Measurements from ENCODE around the gene B4GALT3.

Gene B4GALT3

DNA sequence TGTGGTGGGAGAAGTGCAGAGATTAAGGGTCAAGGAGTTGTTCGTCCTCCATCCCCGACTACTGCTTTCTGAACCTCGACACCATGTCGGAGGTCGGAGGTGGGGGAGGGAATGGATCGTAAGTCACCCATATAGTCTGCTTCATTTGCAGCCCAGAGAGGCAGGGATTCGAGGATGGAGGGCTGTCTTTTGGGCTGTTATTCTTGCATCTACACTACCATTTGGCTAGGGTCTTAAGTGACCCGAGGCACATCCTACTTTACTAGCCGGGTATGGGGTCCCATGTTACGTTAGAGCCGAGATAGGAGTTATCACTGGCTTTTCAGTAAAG is 17.4 kb downstream of the B4GALT3 start:
- no peak for DNase-seq

DNA sequence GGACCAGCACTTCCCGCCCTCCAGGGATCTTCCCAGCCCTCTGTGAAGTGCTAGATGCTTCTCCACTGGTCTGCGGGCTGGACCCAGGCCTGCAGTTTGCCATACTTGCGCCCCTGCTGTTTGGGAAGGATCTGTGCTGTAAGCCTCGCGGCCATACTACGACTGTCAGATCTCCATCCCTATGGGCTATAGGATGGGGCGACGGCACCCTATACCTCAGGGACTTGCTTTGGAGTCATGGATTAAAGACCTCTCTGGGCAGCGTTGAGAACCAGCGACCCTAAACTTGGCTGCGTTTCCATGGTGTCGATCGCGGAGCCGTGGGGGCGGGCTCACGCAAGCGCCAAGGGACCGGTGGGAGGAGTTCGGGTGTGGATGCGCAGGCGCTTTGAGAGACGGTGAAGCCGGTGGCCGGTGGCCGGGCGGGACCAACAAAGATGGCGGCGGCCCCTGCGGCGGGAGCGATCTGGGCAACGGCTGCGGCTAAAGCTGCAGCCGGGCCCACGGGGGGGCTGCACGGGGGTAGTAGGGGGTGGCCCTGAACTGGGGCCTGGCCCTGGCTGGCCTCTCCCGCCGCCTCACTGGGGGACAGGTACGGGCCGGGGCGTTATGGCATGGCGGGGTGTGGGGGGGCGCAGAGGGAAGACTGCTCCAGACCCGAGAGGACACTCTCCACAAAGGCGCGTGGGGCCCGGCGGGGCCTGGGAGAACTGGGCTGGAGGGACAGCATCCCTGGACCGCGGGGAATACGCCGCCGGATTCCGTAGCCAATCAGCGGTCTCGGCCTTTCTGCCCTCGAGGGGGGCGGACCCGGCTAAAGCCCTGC is 18.0 kb downstream of the B4GALT3 start, which contains the start of gene USP21:
Gene USP21 (plus strand): TSS at position 414 of the 826 bp plus-strand sequence. CDS start 1,141 bp downstream, outside the sequence.
- peak; percentile 90 for DNase-seq

DNA sequence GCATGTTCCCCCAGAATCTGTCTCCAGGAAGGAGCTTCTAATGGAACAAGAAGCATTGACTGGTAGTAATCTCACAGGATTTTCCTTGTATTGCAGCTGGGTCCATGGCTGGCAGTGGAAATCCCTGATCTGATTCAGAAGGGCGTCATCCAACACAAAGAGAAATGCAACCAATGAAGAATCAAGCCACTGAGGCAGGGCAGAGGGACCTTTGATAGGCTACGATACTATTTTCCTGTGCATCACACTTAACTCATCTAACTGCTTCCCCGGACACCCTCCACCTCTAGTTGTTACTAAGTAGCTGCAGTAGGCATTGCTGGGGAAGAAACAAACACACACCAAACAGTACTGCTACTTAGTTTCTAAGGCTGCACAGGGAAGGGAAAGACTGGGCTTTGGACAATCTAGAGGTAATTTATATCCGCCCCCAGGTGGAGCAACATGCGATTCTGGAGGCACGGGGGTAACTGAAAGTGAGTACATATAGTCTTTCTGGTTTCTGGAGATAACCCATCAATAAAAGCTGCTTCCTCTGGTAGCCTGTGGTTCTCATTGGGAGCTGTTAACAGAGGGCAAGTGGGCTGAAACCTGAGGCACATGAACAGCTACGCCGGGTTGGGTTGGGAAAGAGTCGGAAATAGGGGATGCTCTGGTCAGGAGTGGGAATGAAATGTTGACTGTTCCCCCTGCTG is 18.8 kb downstream of the B4GALT3 start:
- DNase-seq = no peak

DNA sequence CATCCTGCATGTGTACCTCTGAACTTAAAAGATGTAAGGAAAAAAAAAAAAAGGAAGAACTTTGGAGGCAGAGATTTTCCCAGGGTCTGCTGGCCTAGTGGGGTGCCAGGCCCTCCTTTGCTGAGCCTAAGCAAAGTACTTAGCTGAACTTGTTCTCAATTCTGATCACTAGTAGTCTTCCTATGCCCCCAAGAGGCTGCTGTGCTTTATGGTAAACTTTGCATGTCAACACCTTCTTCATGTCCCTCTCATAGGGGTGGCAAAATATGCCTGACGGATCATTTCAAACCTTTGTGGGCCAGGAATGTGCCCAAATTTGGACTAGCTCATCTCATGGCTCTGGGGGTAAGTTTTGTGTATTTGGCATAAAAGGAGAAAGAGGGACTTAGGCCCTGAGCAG is 19.4 kb downstream of the B4GALT3 start:
- DNase-seq = no peak

DNA sequence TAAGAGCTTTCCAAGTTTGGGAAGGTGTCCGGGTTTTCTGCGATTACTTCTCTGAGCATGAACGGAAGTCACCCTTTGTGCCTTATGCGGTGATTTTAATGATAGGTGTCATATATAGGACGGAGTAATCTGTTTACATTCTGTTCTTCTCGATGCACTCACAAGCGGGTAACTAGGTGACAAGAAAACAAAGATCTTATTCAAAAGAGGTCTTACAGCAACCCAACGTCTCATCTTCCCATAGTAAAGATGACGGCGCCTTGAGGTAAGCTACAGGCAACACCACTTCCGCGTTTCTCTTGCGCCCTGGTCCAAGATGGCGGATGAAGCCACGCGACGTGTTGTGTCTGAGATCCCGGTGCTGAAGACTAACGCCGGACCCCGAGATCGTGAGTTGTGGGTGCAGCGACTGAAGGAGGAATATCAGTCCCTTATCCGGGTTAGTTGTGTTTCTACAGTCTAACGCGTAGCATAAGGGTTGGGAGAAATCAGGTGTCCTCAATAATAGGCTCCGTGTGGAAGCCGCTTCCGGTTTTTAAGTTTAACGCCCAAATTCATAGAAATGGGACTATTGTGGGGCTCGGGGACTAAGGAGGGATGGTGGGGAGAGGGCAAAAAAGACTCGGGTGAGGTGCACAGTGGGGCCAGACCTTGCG is 23.5 kb downstream of the B4GALT3 start, which contains the start of gene UFC1:
Gene UFC1 (plus strand): TSS at position 297 of the 656 bp plus-strand sequence. CDS start 20 bp downstream, at position 317.
- DNase-seq = peak; percentile 75

DNA sequence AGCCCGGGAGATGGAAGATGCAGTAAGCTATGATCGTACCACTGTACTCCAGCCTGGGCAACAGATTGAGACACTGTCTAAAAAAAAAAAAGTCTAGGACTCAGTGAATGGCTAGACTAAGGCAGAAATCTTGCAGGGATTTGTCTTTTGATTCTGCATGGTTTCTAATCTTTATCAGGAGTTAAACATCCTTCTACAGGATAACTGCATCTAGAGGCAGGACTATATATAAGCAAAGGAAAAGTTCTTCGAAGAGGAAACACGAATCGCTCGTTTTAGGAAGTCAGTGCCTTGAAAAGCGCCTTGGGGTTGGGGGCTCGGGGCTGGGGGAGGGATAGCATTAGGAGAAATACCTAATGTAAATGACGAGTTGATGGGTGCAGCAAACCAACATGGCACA is 24.1 kb downstream of the B4GALT3 start:
- no peak for DNase-seq

DNA sequence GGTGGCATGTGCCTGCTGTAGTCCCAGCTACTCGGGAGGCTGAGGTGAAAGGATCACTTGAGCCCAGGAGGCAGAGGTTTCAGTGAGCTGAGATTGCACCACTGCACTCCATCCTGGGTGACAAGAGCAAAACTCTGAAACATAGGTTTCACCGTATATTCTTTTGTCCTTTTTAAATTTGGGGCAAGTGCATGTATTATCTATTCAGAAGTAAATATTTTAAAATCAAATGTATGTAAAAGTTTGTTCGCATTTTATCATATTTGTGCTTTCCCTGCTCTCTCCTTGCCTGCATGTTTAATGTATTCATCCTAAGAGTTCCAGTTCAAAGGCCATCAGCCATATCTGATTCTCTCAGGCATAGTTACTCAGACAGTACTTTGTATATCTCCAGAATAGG is 31.5 kb downstream of the B4GALT3 start:
- no peak for DNase-seq

DNA sequence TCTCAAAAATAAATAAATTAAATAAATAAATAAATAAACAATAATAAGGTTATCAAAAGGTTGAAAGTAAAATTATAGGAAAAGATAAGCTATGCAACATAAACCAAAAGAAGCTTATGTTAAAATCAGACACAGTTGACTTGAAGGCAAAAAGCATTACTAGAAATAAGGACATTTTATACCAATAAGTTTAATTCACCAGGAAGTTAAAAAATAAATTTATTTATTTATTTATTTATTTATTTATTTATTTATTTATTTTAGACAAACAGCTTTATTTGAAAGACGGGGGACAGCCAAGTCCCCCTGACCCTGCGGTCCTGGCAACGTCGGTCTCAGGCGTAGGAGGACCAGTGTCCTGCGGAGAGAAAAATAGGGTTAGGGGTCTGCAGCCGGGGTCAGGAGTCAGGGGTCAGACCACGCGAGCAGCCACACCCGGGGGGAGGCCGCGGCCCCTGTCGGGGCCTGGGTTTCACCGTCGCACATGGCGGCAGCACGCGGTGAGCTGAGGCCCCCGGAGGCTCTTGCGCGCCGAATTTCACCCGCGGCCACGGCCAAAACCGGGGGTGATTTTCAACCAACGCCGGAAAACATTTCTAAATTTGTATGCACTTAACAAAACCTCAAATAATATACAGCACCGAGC is 36.4 kb downstream of the B4GALT3 start:
- no peak for DNase-seq

DNA sequence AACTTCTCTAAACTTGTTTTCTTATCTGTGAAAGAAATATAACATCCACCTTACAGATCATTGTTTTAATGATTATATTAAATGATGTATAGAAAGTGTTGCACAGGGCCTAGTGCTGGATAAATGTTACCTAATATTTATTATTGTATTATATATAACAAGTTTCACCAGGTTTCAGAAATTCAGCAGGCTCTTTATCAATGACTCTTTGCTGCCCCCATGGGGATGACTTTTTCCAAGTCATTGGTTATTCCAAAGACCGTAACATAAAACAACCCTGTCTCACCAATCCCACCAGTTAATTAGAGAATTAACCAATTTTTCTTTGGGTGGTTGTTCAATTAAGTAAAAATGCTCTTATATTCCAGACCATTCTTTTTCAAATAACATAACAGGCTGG is 37.5 kb downstream of the B4GALT3 start:
- DNase-seq = no peak

DNA sequence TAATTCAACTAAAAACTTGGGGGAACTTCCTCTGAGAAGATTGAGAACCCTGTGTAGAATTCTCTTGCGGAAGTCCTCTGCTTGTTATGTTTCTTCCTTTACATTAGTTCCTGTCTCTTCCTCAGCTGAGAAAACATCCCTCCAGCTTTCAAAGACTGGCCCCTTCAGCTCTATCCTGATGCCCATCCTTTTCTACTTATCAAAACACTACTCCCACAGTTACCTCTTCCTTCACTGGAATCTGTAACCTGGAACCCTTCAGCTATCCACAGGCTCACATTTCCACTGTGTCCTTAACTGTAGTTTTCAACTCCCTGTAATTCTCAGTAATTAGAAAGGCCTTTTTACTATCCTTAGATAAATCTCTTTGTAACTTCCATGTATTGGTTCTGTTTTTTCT is 38.9 kb downstream of the B4GALT3 start:
- DNase-seq = no peak

DNA sequence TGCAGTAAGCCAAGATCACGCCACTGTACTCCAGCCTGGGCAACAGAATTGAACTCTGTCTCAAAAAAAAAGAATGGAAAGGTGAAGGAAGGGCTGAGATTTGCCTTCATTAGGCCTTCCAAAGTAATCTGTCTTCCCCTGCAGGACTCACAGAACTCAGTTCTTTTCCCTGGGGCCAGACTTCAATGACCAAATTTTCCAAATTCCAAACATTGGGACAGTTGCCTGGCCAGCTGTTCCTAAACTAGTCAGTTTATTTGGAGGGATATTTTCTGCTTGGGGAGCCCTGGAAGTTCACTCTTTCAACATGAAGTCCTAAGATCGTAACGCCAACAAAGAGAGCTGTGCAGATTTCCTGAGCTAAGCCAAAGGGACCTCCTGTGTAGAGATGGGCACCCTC is 39.4 kb downstream of the B4GALT3 start:
- no peak for DNase-seq

DNA sequence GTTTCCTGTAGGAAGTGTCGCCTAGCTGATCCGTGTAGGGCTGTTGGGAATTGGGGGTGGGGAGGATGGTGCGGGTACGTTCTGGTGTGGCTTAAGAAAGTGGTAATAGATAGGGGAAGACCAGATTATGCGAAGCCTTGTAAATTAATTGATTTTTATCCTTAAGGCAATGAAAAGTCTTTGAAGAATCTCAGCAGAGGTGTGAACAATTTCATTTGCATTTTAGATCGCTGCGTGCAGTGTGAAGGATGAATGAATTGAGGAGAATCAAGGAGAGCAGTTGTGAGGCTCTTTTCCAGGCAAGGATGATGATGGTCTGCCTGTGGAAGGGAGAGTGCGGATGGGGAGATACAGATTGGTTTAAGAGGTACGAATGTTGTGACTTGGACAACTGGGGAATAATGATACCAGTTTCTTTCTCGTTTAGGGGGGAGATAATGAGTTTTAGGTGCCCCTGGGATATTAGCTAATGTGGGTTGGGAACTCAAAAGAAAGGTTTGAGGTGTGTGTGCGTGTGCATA is 44.0 kb downstream of the B4GALT3 start:
- no peak for DNase-seq

DNA sequence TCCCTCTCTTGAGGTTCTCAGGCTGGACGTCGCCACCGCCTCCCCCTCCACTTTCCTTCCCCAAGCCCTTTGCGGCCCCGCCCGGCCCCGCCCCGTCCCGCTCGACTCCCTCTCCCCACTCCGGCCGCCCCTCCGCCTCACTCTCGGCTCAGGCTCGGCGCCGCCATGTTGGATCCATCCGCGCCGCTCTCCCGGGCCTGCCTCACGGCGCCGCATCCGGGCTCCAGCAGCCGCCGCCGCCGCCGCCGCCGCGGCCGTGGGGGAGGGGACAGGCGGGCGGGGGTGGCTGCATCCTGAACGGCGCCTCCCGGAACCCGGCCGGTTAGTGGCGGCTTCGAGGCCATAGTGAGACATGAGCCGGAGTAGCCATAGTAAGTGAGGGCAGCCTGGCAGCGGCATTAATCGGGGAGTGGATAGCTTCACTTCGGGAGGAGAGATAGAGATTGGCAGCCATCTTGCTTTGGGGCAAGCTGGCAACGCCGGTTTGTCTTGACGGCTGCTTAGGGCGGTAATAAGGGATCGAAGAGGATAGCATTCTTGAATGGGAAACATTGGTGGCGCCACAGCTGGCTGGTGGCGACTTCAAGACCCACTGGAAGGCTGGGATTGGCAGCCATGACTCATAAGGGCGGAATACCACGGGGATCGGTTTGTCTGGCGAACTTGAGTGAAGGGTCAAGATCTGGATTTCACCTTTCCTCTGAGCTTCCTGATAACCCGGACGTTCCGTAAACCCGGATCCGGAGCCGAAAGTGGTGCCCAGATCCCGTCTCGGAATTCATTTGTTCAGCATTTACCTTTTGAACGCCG is 44.7 kb downstream of the B4GALT3 start, which contains the start of gene DEDD:
Gene DEDD (minus strand): TSS at position 258 of the 810 bp plus-strand sequence. CDS start 8,205 bp downstream, outside the sequence.
- peak; percentile 89 for DNase-seq

DNA sequence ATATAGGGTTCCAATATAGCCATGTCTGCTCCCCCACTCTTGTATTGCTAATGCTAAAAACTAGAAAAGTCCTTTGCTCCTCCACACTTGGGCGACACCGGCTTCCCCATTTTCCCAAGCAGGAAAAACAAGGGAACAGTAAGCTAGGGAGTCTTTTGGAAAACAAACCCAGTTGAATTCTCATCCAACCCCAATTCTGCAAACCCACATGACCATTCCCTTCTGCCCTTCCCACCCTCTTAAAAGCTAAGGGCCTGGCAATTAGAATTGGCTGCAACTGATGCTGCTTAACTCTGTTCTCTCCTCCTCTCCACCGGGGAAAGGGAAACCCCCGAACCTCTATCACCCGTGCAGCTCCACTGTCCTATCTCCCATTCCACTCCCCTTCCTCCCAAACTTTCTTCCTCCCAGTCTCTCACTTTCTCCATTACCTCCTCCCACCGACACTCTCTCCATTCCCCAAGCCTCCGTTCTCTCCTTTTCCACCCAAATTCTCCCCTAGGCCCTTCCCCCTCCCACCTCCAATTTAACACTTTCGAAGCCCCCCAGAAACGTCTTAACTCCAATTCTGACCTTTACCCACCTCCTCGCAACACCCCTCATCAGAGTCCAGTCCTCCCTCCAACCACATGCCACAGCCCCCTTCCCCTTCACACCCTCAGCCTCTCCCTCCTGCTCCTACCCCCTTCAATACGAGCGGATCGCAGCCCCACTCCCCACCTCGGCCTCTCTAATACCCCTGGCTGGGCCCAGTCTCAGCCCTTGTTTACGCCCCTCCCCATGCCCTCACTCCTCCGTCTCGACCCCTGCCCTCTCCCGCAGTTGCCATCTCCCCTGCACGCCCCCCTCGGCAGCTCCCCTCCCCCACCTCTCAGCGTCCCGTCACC is 45.5 kb downstream of the B4GALT3 start:
- DNase-seq = no peak

DNA sequence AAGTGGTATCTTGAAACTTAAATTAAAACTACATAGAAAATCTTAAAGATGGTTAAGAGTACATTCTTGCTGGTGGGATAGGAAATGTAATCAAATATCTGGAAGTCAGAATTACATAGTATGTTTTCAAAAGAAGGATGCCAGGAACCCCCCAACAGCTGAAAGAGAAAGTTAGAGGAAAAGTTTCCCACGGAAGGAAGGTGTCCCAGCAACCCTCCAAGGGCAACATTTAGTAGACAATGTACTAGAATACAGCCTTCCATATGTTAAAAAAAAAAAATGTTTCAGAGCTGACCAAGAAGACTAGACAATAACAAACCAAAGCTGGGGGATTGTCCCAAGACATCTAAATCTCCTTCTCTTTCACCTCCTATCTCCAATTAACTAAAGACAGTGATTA is 47.0 kb downstream of the B4GALT3 start:
- no peak for DNase-seq

DNA sequence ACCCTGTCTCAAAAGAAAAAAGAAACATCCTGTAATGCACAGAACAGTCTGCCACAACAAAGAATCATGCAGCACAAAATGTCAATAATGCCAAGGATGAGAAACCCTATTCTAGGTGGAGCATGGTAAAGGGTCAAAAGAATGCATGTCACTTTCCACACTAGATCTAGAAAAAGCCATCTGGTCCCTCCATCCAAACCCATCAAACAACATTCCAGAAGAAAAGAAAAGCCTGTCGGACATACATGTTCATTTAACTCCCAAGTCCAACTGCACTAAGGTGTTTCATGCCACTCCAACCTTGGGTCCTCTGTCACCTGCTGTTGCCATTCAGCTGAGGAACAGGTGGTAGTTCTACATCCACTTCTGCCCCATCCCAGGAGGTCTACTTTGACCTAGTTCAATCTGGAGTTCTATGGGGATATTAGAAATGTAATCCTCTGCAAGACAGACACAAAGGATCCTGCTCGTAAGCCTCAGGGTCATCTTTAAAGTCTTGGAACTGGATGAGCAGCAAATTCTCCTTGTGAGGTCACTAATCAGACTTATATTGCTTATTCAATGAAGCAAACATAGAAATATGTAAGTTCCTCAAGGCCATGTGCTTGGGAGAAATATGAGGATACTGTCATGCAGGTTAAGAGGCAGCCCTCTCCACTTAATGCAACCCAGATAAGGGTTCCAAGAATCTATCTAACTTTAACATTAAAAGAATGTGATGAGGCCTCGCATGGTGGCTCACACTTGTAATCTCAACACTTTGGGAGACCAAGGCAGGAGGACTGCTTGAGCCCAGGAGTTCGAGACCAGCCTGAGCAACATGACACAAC is 48.5 kb downstream of the B4GALT3 start:
- DNase-seq = no peak

DNA sequence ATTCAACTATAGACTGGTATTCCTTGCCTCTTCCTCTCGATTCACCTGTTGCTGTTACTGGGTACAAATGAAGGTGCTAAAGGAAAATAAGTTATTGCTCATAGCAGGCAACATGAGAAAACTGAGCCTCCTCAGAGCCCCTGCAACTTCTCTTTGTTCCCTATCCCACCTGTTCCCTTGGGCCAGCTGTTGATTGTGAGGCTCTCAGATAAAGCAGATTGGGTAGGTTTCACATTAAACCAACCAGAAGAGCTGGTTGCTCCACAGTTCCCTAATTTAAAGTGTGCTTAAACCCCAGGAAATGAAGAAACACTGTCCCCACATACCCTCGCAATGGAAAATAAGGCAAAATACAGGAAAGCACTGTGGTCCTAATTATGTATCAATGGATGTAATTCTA is 49.7 kb downstream of the B4GALT3 start:
- DNase-seq = no peak

DNA sequence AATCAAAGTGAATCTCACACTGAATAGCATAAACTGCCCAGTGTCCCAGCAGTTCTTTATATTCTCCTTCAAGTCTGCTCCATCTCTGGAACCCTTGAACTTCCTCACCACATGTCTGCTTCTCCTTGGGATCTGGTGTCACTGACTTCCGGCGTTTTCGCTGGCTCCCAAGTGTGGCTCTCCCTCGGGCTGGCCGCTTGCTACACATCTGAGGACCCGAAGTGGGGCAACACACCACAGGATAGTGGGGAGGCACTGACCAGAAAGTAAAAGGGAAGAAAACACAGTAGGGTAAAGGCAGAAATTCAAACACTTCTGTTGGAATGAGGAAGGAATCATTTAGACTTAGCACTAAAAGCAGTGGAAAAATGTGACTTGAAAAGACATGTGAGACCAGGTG is 54.3 kb downstream of the B4GALT3 start:
- DNase-seq = no peak

DNA sequence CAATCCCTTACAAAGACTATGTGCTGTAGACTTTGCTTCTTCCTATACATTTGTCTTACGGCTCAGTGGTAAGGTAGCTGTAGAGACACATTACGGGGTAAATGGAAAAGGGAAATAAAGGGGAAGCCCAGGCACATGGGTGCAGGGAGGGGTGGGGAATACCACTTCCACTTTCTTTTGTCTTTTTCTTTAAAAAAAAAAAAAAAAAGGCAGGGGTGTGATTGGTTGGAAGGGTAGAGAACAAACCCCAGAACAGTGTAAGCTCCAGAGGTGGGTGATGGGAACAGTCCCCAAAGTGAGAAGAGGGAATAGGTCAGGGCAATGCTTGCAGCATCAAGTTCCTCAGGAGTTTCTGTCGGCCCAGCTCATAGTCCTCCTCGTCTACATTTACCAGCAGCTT is 55.5 kb downstream of the B4GALT3 start:
- no peak for DNase-seq

Data from stimulated activated CD4-positive, alpha-beta T cell treated with anti-CD3 and anti-CD28 coated beads, Interleukin-4, amount 100 ng/mL, for 1 hour (primary cell).